B cell (primary cell): ENCODE measurements around the gene IFNLR1. TPM values are rescaled to one million over a fixed set of nuclear protein-coding genes. Genes with fewer than 3 reads are reported as not detected.

Source experiments
- ATAC-seq: fragments of 200-7000 bp; cut with Tn5 transposase; one replicate; pipeline ENCODE4 v1.10.0; 2021; ENCODE audit warnings: low read depth, mild to moderate bottlenecking, moderate number of reproducible peaks, moderate library complexity
- CTCF ChIA-PET: fragments of 350-600 bp; sonication (Branson Sonifier 250); formaldehyde crosslinking; loops from one replicate; lab custom pipeline; 2021; ENCODE audit warnings: antibody characterized with exemption, inconsistent platforms; lab: Charles Lee
- POLR2A ChIA-PET: fragments of 350-600 bp; sonication (Branson Sonifier 250); formaldehyde crosslinking; loops from one replicate; lab custom pipeline; 2021; ENCODE audit warnings: antibody characterized with exemption; lab: Charles Lee
- DNase-seq: peaks from one replicate; pipeline ENCODE4 v3.0.0; 2013
- H2AFZ ChIP-seq: 2 replicates; pipeline ENCODE4 v1.6.1; 2012; ENCODE audit warnings: mild to moderate bottlenecking, low read depth, low read length; ENCODE audit not compliant: insufficient read depth, poor library complexity, severe bottlenecking
- H3K27ac ChIP-seq, 2 donors: 1 replicate in 1 of 2; 2 replicates in 1 of 2; pipeline ENCODE4 v1.5.1; 2012 to 2013; ENCODE audit warnings: low read length in 2 of 2, mild to moderate bottlenecking in 2 of 2, moderate library complexity in 1 of 2
- H3K27me3 ChIP-seq, 4 experiments: fragments of 200-600 bp in 1 of 4; sonication (generic) in 1 of 4; replicated peaks in 1 of 4; 1 replicate in 2 of 4; 2 replicates in 2 of 4; pipeline versions ENCODE4 v1.6.1 to v1.7.0; 2013 to 2016; ENCODE audit warnings: low read length in 3 of 4, mild to moderate bottlenecking in 2 of 4, mixed read lengths in 1 of 4, moderate library complexity in 1 of 4; ENCODE audit not compliant: insufficient read depth in 4 of 4, control insufficient read depth in 3 of 4; ENCODE audit errors: control extremely low read depth in 1 of 4
- H3K36me3 ChIP-seq, 2 experiments: replicated peaks in 1 of 2; 1 replicate in 1 of 2; 2 replicates in 1 of 2; pipeline versions ENCODE4 v1.6.1 to v1.7.1; 2013; ENCODE audit warnings: low read length in 1 of 2; ENCODE audit not compliant: insufficient read depth in 2 of 2, control insufficient read depth in 1 of 2; ENCODE audit errors: control extremely low read depth in 1 of 2, extremely low read depth in 1 of 2
- H3K4me1 ChIP-seq, 2 donors: fragments of 200-600 bp in 1 of 2; sonication (generic) in 1 of 2; 1 replicate in 1 of 2; 2 replicates in 1 of 2; pipeline versions ENCODE4 v1.5.1 to v1.6.1; 2013 to 2017; ENCODE audit warnings: low read length in 2 of 2; ENCODE audit not compliant: control insufficient read depth in 2 of 2, insufficient read depth in 2 of 2
- H3K4me2 ChIP-seq: replicated peaks from 2 replicates; pipeline ENCODE3; 2012; ENCODE audit warnings: mild to moderate bottlenecking, low read depth, low read length; ENCODE audit not compliant: poor library complexity, severe bottlenecking
- H3K4me3 ChIP-seq, 5 experiments: fragments of 200-600 bp in 1 of 5; sonication (generic) in 1 of 5; 1 replicate in 3 of 5; 2 replicates in 2 of 5; pipeline versions ENCODE4 v1.5.1 to v1.7.0; 2011 to 2016; ENCODE audit warnings: low read length in 4 of 5, mild to moderate bottlenecking in 4 of 5, low read depth in 2 of 5, control low read depth in 1 of 5, moderate library complexity in 1 of 5; ENCODE audit not compliant: insufficient read depth in 1 of 5; ENCODE audit errors: control extremely low read depth in 1 of 5, extremely low read depth in 1 of 5
- H3K79me2 ChIP-seq: fragments of 200-600 bp; sonication (generic); one replicate; pipeline ENCODE4 v1.6.0; 2016; ENCODE audit warnings: low read length; ENCODE audit not compliant: control insufficient read depth, insufficient read depth
- H3K9ac ChIP-seq: fragments of 200-600 bp; sonication (generic); 2 replicates; pipeline ENCODE4 v1.6.1; 2017; ENCODE audit warnings: mild to moderate bottlenecking, low read length, moderate library complexity
- H3K9me3 ChIP-seq, 3 donors: one replicate each; pipeline versions ENCODE4 v1.6.1 to v1.7.1; 2013; ENCODE audit warnings: low read length in 2 of 3; ENCODE audit not compliant: control insufficient read depth in 2 of 3, insufficient read depth in 1 of 3; ENCODE audit errors: control extremely low read depth in 1 of 3
- H4K20me1 ChIP-seq: 2 replicates; pipeline ENCODE4 v1.6.0; 2012; ENCODE audit warnings: mild to moderate bottlenecking, low read length; ENCODE audit not compliant: insufficient read depth, control insufficient read depth, poor library complexity, severe bottlenecking
- H3K27ac Mint-ChIP-seq: one replicate; pipeline ENCODE4 v1.8.0; 2021; ENCODE audit warnings: mixed read lengths
- H3K27me3 Mint-ChIP-seq: one replicate; pipeline ENCODE4 v1.8.0; 2021; ENCODE audit warnings: mixed read lengths
- H3K4me1 Mint-ChIP-seq: one replicate; pipeline ENCODE4 v1.8.0; 2021; ENCODE audit warnings: mixed read lengths
- H3K4me3 Mint-ChIP-seq: one replicate; pipeline ENCODE4 v1.8.0; 2021; ENCODE audit warnings: mixed read lengths
- H3K9me3 Mint-ChIP-seq: one replicate; pipeline ENCODE4 v1.8.0; 2022; ENCODE audit warnings: mixed read lengths; ENCODE audit not compliant: insufficient read depth
- CTCF ChIP-seq: fragments of 200-600 bp; IDR thresholded peaks from one replicate; pipeline ENCODE4 v1.8.0; 2022; ENCODE audit warnings: antibody characterized with exemption, mild to moderate bottlenecking
- EZH2 ChIP-seq: IDR thresholded peaks from 2 replicates; pipeline ENCODE4 v1.6.1; 2012; ENCODE audit warnings: borderline replicate concordance, low read depth, mild to moderate bottlenecking, moderate library complexity, low read length; ENCODE audit not compliant: insufficient read depth, poor library complexity, severe bottlenecking
- WGBS: methylation state at CpG from one replicate; pipeline ENCODE4 v1.1.5; 2013; ENCODE audit warnings: missing lambda C conversion rate; ENCODE audit not compliant: insufficient coverage; 5-methylcytosine and 5-hydroxymethylcytosine counted together
- intact Hi-C: fragments of 100-400 bp; cut with micrococcal nuclease; formaldehyde crosslinking; loops from one replicate; pipeline ENCODE4 v1.10.0; 2022
- polyA plus RNA-seq: library from polyadenylated mRNA; depleted of rRNA; stranded (reverse); fragments of >200 nt; gene quantifications from 2 replicates; pipeline ENCODE4 v1.2.3, GENCODE V29; 2012
- total RNA-seq, 2 donors: library from RNA; stranded (reverse); fragments of 120-200 nt in 1 of 2; gene quantifications; 1 replicate in 1 of 2; 2 replicates in 1 of 2; pipeline versions ENCODE4 v1.2.3 to v1.2.4, GENCODE V29; 2013 to 2022

IFNLR1 gene
- total and polyA plus RNA-seq, 2 donors (not counting 1 experiment from before 2014, with no cell fraction given): 14.7 to 39.7 TPM

DNA sequence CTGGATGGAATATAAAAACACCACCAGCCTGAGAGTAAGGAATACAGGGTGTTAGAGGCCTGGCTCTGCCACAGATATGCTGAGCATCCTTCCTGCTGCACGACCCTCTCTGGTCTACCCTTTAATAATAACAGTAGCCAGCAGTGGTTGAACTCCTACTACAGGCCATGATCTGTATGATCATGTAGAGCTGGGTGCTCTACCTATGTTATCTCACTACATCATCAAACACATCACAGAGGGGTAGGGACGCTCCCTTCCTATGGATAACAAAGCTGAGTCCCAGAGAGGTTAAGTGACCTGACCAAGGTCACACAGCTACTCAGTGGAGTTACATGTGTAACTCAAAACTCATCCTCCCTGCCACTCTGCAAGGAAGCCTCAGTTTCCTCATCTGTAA, 62.1 kb downstream of the IFNLR1 start:
- Histone ChIP-seq H3K79me2 (no peaks in the 10 kb centered on the region), H3K9ac (no peak overlapping the region), H2AFZ (no peak overlapping the region), H4K20me1 (no peaks in the 10 kb centered on the region), H3K4me2 (no peak overlapping the region), H3K27me3 (peaks cover 0 to 3% (median 0%) of the 10 kb centered on the region in 4 experiments), H3K27ac (no peak overlapping the region), H3K4me3 (no peak overlapping the region), H3K4me1 (no peaks in the 10 kb centered on the region), H3K9me3 (peaks cover 0 to 1% (median under 1%) of the 10 kb centered on the region in 3 donors), H3K36me3 (no peaks in the 10 kb centered on the region)
- POLR2A ChIA-PET: no interaction called here
- H3K27ac Mint-ChIP-seq: no peak overlapping the region
- H3K9me3 Mint-ChIP-seq: no peaks in the 10 kb centered on the region
- WGBS: 100% methylated on average over 1 of the region's 2 CpGs
- ATAC-seq (no peak), DNase-seq (no peak)
- H3K4me1 Mint-ChIP-seq: no peaks in the 10 kb centered on the region
- TF ChIP-seq EZH2 (no peak), CTCF (no peak)
- H3K27me3 Mint-ChIP-seq: peaks cover 13% of the 10 kb centered on the region
- H3K4me3 Mint-ChIP-seq: no peak overlapping the region
- intact Hi-C loops: no loop called here
- CTCF ChIA-PET: no interaction called here

DNA sequence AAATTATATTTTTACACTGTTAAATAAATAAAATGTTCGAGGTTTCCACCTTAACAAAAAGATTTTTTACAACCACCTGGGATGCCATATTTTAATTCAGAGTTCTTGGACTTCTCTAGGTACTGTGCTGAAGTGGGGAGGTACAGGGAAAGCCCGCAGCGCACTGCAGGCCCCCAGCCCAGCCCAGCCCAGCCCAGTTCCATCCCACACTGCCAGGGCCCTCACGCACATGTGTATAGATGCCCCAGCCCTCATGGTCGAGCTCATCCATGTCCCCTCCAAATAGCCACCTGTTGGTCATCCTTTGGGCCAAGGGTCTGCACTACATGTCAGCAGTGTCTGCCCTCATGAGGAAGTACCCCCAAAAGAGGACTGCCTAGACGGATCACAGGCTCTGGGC, 63.5 kb downstream of the IFNLR1 start:
- POLR2A ChIA-PET: no interaction called here
- Histone ChIP-seq H3K9ac (no peak overlapping the region), H2AFZ (no peak overlapping the region), H4K20me1 (no peaks in the 10 kb centered on the region), H3K36me3 (no peaks in the 10 kb centered on the region), H3K79me2 (no peaks in the 10 kb centered on the region), H3K27ac (no peak overlapping the region), H3K27me3 (peaks cover 0 to 3% (median 0%) of the 10 kb centered on the region in 4 experiments), H3K4me2 (no peak overlapping the region), H3K4me3 (no peak overlapping the region), H3K9me3 (no peaks in the 10 kb centered on the region), H3K4me1 (no peaks in the 10 kb centered on the region)
- ATAC-seq (no peak), DNase-seq (no peak)
- H3K4me3 Mint-ChIP-seq: no peak overlapping the region
- peaks cover 5% of the 10 kb centered on the region for H3K27me3 Mint-ChIP-seq
- WGBS: 86% methylated on average over 3 of the region's 6 CpGs
- no peak overlapping the region for H3K27ac Mint-ChIP-seq
- intact Hi-C loops: no loop called here
- H3K4me1 Mint-ChIP-seq: no peaks in the 10 kb centered on the region
- CTCF ChIA-PET: no interaction called here
- H3K9me3 Mint-ChIP-seq: no peaks in the 10 kb centered on the region
- TF ChIP-seq EZH2 (no peak), CTCF (no peak)
